Erythroblast (primary cell): Measurements from ENCODE around the gene MRPL50.

Experiments
- GATA1 ChIP-seq: IDR thresholded peaks from 2 replicates; pipeline ENCODE4 v1.6.1; 2011; ENCODE audit warnings: low read depth, mild to moderate bottlenecking, control low read depth, low read length, moderate library complexity
- POLR2A ChIP-seq: IDR thresholded peaks from 2 replicates; pipeline ENCODE4 v1.6.1; 2011; ENCODE audit warnings: mild to moderate bottlenecking, low read length

DNA sequence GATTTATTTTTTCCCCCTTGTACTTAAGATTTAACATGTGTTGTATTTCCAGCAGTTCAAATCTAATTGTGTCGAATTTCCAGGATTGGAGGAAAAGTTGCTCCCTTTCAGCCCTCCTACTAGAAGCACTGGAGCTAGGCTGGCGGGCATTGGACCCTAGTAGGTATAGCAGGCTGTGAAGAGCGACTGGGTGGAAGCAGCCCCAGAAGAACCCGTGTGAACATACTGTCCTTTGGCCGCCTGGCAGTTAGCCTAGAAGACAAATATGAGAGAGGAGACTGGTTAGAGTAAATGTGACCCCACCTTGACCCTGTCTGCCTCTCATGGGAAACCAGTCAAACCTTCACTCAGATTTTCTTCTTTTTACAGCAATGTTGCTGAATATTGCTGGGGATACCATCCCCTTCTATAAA lies 23.2 kb upstream of the MRPL50 start:
- TF ChIP-seq POLR2A (no peak), GATA1 (no peak)
